PC-9 (cell line): Measurements from ENCODE around the gene PER3.

ENCODE experiments used
- CTCF ChIP-seq: fragments of 200-600 bp; sonication (generic); conservative IDR thresholded peaks from 2 replicates; pipeline ENCODE4 v1.6.1; 2017; ENCODE audit warnings: mixed run types, antibody characterized with exemption, mild to moderate bottlenecking, moderate library complexity
- EZH2 ChIP-seq: fragments of 200-600 bp; sonication (generic); IDR thresholded peaks from 2 replicates; pipeline ENCODE4 v1.8.0; 2017; ENCODE audit warnings: antibody characterized with exemption, low read depth

DNA sequence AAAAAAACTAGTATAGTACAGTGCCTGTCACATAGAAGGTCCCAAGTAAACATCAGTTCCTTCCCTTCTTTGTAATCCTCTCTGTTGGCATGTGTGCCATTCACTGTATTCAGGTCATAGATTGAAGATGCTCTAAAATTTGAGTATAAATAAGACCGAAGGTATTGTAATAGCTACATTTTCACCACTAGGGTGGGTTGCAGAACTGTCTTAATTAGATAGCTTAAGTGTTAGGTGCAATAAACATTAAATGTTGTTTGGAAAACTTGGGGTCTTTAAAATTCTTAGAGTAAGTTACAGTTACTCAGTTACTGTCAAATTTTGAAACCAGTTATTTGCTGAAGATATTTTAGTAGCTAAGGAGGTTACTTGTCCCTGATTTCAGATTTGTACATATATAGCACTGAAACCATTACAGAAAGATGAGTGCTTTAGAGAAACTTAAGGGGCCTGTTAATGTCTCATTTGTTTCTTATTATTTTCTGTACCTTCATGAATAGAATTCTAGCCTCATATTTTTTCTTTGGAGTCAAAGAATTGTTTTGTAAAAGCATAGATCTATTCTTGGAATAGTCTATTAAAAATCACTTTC is 24.3 kb downstream of the PER3 start:
- TF ChIP-seq CTCF: peak; percentile 68
- no peak for TF ChIP-seq EZH2
